DMS79 (cell line): ENCODE results near the gene CD34.
"Not testable (repeated sequence)": the region's sequence is repeated elsewhere in the genome, so short reads cannot be mapped to it uniquely, and the experiment has no call there.

Source experiments
- DNase-seq: peaks from one replicate; lab custom pipeline; 2025; lab: John Stamatoyannopoulos, UW

CD34 gene

DNA sequence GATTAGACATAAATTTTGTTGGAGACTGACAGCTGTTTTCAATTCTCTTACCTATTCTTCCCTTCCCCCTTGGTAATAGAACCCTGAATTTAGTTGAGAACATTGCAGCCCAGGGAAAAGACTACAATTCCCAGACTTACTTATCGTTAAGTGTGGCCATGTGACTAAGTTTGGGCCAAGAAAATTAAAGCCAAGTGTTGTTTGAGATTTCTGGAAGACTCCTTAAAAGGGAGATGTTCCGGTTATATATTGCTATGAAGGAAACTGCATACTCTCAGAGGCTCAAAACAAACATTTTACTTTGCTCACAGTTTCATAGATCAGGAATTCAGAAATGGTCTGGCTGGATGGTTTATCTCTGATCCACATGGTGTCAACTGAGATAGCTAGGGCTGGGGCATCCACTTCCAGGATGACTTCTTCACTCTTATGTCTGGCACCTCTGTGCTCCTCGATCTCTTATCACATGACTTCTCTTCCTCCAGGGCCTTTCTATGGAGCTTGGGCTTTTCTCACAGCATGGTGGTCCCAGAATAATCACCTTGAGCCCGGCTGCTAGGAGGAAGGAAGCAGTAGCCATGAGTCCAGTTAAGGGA, 22.4 kb upstream of the CD34 start:
- no peak for DNase-seq

DNA sequence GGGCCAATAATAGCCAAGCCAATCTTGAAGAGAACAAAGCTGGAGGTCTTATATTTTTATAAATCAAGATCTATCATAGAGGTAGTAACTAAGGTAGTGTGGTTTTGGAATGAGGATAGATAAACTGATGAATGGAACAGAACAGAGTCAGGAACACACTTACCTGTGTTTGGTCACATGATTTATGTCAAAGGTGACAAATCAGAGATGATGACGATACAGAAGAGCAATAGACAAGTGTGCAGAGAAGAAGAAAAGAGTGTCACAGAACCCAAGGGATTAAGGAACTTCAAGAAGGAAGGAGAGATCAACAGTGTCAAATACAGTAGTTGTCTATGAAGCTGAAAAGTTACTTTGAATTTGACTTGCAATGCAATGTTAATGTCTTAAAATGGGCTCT, 16.1 kb upstream of the CD34 start:
- no peak for DNase-seq

DNA sequence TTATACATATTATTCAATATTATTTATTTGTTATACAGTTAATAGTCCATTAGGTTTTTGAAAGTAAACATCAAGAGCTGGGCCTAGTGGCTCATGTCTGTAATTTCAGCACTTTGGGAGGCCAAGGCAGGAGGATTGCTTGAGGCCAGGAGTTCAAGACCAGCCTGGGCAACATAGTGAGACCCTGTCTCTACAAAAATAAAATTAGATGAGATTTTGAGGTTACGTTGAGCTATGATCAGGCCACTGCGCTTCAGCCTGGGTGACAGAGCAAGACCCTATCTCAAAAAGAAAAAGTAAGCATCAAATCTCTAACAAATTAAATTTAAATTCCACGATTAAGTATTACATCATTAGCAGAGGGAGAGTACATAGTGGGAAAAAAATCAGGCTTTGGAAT, 15.0 kb upstream of the CD34 start:
- DNase-seq = not testable (repeated sequence)

DNA sequence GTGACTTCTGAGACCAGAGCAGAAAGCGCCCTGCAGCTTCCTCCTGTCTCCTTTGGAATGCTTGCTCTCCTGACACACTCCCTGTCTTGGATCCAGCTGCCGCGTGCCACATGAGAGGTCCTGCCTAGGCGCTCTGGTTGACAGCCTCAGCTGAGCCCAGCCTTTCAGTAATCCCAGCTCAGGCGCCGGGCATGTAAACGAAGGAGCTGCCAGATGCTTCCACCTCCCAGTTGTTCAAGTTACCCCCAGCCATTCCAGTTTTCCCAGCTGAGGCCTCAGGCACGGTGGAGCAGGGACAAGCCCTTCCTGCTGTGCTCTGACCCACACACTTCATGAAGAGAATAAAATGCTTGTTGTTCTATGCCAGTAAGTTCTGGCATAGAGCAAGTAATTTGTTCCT, 14.3 kb upstream of the CD34 start:
- no peak for DNase-seq

DNA sequence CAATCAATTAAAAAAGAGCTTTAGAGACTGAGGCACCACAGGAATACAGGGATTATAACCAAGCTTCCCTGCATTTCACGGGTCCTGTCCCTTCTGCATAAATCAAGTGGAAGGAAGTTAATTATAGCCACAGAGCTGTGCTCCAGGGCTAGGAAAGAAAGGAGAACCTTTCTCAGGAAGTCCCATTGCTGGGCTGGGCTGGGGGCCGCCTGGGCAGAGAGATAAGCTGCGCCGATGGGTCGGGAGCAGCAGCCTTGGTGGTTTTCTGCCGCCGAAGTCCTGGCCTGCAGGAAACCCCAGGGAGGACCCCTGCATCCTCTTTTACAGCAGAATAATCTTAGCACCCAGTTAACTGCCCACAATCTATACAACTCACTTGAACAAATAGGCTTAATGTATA, 12.6 kb upstream of the CD34 start:
- no peak for DNase-seq

DNA sequence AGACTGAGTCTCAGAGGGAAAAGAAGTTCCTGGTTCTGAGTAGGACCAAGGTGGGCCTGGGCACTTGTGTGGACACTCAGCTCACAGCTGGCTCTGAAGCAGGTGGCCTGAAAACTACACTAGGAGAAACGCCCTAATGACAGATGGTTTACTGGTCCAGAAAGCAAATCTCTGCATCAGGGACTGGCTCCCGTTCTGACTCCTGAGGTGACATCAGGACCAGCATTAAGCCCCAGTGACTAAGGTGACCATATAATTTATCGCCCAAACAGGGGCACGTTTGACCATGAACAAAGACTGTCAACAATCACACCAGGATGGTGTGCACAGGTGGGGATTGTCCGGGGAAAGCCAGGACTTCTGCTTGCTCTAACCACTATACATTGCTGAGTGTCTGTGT, 12.2 kb upstream of the CD34 start:
- DNase-seq = no peak

DNA sequence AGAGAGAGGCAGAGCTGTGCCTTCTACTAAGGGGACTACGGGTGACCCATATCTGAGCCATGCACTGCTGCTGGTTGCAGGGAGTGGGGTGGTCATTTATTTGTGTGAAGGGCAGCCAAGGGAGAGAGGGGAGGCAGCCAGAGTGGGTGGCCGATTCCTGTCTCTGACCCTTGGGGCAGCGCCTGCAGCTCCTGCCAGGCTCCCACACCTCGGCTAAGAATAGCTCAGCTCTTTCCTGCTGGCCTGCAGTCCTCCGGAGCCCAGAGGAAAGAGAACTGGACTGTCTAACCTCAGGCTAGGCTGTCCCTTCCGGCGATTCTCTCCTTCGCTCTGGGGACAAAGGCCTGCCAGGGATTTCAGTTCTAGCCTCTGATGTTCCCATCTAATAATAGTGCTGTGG, 11.6 kb upstream of the CD34 start:
- DNase-seq = no peak

DNA sequence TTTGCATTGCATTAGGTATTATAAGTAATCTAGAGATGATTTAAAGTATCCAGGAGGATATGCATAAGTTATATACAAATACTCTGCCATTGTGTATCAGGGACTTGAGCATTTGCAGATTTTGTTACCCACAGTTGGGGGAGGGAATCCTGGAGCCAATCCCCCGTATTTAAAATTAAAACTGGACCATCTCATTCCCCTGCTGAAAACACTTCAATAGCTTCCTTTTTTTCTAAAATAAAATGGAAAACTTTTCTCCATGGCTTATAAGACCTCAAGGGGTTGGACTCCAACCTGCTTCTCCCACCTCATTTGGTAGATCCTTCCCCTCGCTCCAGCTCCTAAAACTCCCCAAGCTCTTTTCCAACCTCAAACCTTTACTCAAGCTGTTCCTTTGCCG, 10.4 kb upstream of the CD34 start:
- DNase-seq = no peak

DNA sequence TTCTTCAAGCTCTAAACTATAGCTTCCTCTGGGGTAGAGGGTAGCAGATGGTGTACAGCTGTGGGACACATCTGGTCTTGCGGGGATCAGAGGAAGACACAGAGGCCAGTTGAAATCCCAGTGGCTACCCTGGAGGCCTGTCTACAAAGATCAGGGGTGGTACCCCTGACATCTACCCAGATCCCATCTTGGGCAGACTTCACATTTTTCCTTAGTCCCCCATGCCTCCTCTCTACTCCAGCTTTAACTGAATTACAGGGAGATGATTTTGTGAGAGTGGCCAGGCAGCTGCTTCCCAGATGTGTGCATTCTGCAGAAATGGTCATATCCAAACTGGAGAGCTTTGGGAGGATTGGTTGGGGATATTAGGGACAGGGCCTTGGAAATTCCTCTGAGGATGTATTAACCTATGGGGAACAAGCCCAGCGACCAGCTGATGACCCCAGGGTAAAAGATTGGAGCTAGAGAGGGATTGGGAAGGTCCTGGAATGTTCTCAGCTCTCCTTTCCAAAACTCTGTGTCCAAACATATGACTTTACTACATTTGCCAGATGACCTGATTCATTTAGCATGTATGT, 9.6 kb upstream of the CD34 start:
- no peak for DNase-seq

DNA sequence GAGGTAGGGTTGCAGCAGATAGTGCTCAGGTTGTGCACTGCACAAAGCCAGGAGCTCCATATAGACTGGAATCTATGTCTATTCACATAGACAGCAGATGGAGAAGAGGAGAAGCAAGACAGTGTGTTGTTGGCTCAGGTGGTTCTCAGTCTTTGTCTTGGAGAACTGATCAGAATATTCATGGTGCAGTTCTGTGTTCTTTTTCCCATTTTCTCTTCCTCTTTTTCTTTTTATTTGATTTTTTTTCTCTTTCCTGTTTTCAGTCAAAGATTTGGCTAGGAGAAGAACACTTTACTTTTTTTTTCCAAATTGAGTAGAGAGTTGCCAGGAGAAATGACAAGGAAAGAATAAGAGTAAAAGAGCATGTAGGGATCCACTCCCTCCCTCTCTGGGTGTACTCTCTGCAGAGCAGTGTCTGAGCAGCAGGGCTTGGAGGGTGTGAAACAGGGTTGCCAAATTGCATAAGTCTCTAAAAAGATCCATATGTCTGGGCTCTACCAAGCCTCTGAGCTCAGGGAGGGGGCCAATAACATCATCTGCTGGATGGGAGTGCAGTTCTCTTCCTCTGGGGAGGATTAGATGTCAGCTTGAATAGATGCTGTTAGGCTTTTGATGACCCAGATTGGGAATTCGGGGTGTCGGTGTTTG, 8.7 kb upstream of the CD34 start:
- no peak for DNase-seq

DNA sequence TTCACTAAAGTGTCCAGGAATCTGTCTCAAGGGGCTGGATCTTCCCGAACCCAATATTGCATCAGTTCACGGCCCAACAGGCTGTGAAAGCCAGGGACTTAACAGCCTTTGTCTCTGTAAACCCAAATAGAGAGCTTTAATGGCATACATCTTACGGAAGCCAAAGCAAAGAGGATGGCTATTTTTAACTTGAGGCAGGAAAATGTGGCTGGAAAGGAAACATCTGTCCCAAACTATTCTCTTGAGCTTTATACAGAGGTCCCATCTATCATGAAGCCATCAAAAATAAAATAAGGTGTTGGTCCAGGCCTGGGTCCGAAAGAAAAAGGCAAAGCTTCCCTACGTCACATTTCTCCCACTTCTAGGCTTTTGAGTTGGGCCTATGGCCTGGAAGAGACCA, 7.7 kb upstream of the CD34 start:
- DNase-seq = no peak

DNA sequence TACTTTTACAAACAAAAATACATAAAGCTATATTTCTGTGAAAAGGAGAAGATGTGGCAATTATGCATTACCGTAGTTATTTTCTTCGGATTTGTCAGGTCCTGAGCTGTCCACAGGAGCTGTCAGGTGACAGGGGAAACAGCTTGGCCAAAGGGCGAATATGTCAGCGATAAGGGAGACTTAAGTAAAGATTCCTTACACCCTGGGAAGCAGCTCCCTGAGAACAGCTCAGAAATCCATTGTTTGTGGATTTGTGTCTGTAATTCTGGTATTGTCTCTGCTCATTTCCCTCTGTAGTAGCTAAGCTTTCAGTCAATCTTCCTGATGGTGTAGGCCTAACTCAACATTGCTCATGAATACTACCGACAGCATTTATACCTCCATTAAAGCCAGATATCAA, 7.1 kb upstream of the CD34 start:
- DNase-seq = no peak

DNA sequence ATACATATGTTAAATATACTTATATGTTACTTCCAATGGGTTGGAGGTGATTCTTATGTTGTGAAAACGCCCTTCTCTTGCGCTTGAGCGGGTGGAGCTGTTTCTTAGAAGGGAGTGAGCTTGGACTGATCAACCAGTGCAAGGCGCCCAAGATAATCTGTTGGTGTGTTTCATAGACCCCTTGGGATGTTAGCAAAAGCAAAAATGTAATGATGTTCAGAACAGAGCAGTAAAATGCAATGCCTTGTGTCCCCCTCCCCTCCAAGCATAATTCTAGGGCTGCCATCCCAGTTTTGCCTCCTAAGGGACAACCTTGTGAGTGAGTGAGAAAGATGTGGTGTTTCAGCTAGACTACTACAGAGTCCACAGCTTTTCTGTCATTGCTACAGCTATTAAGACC, 6.2 kb upstream of the CD34 start:
- no peak for DNase-seq

DNA sequence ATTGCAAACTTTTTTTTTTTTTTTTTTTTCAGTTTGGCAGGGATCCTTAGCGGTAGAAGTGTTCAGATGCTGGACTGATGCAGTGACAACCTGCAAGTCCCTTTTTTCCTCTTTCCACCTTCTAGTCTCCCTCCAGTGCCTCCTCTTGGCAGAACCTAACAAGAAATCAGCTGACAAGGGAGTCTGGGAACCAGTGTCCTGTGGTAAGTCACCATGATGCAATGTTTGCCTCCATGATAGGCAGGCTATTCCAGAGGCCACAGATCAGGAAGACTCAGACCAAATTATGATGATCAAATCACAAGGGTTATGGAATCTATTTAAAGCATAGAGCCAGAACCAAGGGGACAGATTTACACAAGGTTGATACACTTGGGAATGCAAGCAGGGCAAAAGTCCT, 3.0 kb upstream of the CD34 start:
- DNase-seq = no peak

DNA sequence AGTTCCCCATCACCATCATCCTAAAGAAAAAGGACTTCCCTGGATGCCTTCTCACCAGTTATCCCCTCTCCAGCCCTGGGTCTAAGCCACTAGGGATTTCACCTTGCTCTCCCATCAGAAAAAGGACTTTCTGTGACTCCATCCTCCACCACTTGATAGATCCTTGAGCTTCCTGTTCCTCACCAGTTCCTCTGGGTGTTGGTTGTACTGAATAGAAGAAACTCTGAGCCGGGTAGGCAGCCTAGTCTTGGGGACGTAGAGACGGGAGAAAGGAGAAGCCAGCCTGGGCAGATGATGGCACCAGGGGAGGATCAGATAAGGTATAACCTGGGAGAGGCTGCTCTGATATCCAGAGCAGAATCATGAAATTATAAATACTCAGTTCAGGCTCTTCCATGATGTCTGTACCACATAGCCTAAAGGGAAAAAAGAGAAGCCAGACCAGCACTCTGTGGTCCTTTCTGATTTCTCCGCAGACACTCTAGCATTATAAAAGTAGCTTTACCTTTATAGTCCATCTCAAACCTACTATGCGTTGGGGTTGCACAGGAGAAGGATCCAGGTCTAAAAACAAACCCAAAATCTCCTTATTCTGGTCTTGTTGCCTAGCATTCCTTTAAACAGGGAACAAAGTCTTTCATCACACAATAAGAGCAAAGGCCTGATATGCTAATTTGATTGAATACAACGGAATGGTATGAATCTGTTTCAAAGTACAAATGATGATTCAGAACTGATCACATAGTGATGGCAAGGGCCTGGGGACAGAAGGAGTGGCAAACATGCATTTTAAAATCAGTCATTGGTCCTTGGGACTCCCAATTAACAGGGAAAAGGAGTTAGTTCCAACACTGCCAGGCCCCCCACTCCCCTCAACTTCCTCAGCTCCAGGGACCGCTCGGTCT, 1.2 kb upstream of the CD34 start:
- no peak for DNase-seq

DNA sequence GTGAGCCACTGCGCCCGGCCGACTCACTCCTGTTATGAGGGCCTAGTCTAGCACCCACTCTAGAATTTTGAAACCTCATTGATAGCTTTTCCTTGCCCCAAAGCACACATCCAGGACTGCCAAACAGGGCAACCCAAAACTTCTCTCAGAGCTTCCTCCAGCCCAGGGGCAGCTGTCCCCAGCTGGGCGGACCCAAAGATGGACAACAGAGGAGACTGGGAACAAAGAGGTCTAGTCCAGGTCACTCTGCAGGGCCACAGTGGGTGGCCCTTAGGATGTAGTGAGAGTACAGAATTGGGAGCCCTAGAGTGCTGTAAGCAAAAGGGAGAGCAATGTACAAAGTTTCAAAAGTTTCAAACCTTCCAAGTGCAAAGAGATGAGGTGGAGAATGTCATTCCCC, 1.2 kb downstream of the CD34 start:
- DNase-seq = no peak

DNA sequence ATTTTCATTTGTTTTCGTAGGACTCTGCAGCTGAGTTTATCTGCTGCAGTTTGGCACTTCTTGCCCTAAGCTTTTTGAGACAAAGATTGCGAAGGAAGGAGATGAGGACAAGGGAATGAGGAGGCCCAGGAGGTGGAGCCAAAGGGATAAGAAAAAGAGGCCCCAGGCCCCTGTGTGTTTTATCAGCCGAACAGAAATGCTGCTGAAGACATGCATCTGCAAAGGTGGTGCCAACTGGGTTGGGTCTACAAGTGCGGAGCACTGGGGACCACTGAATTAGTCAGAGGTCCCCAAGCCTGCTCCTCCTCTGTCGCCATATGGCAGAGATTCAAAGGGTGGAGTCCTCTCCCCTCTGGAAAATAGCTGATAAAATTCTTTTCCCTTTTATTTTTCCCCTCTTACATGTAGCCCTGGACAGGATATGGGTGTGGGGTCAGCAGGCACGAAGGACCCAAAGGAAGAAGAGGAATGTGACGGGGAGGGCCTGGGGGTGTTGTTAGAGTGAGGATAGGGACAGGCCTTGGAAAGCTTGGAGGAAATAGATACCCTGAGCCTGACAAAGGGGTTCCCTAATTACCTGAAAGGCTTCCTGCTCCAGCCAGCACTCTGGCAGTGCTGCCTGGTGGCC, 2.7 kb downstream of the CD34 start:
- no peak for DNase-seq

DNA sequence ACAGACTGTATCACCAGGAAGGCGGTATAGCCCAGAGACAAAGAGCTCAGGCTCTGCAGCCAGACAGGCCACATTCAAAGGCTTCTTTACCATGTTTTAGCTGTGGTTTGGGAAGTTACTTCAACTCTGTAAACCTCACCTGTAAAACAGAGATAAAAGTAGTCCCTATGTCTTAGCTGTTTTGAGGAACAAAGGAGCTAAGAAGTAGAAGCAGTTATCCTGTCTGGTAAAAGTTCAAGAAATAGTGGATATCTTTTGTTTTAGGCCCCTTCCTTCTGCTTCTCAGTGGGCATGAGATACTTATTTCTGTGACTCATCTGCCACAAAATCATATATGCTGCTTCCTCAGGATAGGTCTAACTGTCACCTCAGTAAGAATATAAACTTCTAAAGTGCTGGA, 6.5 kb downstream of the CD34 start:
- DNase-seq = no peak

DNA sequence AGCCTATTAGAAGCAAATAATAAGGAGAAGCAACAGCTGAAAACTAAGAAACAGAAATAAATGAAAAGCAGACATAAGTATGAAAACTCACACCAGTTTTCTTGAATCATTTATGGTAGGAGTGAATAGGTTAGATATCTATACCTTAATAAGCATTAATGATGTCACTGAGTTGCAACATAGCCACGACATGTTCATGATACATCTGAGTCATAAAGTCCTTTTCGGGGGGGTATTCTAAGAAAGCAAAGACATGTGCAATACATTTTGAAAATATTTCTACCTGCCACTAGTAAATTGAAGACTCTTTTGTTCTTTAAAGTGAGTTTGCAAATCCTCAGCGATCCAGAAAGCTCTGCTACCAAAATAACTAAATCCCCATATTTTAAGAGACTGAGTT, 7.2 kb downstream of the CD34 start:
- DNase-seq = no peak

DNA sequence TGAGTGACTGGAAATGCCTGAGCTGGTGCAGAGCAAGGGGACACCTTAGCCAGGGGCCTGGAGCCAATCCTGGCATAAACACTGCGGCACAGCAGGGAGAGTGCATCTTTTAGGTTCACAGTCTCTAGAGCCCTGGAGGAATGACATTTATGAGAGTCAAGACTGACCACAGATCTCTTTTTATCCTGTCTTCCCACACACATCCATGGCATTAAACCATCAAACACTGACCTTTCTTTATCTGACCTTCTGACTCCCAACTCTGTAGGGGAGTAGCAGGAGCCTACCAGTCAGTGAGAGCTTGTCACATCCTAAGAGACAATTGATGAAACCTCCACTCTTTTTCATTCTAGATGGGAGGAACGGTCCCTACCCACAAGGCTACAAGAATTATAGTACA, 7.9 kb downstream of the CD34 start:
- DNase-seq = no peak

DNA sequence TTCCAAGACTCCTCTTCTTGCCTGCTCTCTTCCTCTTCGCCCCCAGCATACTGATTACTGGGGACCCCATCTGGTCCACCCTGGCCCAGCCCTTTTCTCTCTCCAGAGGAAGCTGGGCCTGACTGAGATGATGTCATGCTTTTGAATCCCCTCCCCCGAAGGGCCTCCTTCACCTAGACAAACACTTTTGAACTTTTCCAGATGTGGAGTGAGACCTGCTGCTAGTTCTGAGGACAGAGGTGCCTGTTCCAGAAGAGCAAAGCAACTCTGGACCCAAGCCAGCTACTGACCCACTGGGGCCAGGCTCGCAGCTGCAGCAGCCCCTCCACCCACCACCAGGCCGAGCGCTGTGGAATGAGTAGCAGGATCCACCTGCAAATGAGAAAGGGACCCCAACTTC, 8.4 kb downstream of the CD34 start:
- no peak for DNase-seq

DNA sequence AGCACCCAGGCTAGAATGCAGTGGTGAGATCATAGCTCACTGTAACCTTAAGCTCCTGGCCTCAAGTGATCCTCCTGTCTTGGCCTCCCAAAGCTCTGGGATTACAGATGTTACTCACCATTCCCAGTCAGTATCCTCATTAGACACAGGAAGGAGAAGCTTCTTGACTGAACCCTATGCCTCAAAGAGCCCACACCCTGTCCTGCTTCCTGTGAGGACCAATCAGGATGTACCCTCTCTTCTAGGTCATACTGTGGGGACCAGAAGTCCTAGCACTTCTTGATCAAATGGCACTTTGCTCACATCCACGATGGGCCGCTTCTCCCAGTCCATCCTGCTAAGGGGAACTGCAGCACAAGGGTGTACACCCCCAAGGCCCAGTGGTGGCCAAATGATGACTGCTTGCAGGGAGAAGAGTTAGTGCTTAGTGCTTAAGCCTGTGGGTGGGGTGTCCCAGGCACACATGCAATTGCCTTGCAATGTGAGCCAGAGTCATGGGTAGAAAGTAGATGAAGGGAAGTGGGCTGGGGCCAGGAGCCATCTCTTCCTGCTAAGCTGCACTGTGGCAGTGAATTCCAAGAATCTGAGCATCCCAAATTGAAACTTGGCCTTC, 9.8 kb downstream of the CD34 start:
- no peak for DNase-seq
